Karpas-422 (cell line): ENCODE results near the gene CHL1. TPM values are rescaled to one million over a fixed set of nuclear protein-coding genes. Genes with fewer than 3 reads are reported as not detected.

Experiments
- DNase-seq: peaks from one replicate; pipeline ENCODE4 v3.0.0-alpha.2; 2015
- H2AFZ ChIP-seq: fragments of 200-600 bp; sonication (generic); 2 replicates; pipeline ENCODE4 v1.6.1; 2014; ENCODE audit warnings: antibody characterized with exemption, low read length, mixed read lengths
- H3K27ac ChIP-seq: fragments of 200-600 bp; sonication (generic); 2 replicates; pipeline ENCODE4 v1.5.1; 2014; ENCODE audit warnings: mild to moderate bottlenecking, low read length, moderate library complexity
- H3K27me3 ChIP-seq: fragments of 200-600 bp; sonication (generic); 2 replicates; pipeline ENCODE4 v1.6.1; 2014; ENCODE audit warnings: low read length, mixed read lengths
- H3K36me3 ChIP-seq: fragments of 200-600 bp; sonication (generic); 2 replicates; pipeline ENCODE4 v1.6.1; 2014; ENCODE audit warnings: low read length, mixed read lengths; ENCODE audit not compliant: insufficient read depth
- H3K4me1 ChIP-seq: fragments of 200-600 bp; sonication (generic); 2 replicates; pipeline ENCODE4 v1.6.1; 2014; ENCODE audit warnings: mild to moderate bottlenecking, low read length, mixed read lengths
- H3K4me2 ChIP-seq: fragments of 200-600 bp; sonication (generic); 2 replicates; pipeline ENCODE4 v1.6.1; 2014; ENCODE audit warnings: low read length, low read depth, mild to moderate bottlenecking; ENCODE audit not compliant: poor library complexity, severe bottlenecking
- H3K4me3 ChIP-seq: fragments of 200-600 bp; sonication (generic); 2 replicates; pipeline ENCODE4 v1.5.1; 2014; ENCODE audit warnings: mild to moderate bottlenecking, antibody characterized with exemption, low read length, mixed read lengths
- H3K79me2 ChIP-seq: fragments of 200-600 bp; sonication (generic); 2 replicates; pipeline ENCODE4 v1.6.1; 2014; ENCODE audit warnings: mild to moderate bottlenecking, low read length, mixed read lengths
- H3K9ac ChIP-seq: fragments of 200-600 bp; sonication (generic); 2 replicates; pipeline ENCODE4 v1.6.0; 2014; ENCODE audit warnings: low read length
- H3K9me2 ChIP-seq: fragments of 200-600 bp; sonication (generic), shearing (Covaris generic); replicated peaks from 2 replicates; pipeline ENCODE4 v1.6.0; 2014; ENCODE audit warnings: mild to moderate bottlenecking, low read length, moderate library complexity; ENCODE audit not compliant: insufficient read depth
- H3K9me3 ChIP-seq: fragments of 300-700, 200-600 bp; sonication (generic); 2 replicates; pipeline ENCODE4 v1.6.1; 2014; ENCODE audit warnings: low read length, mixed read lengths
- H4K20me1 ChIP-seq: fragments of 200-600 bp; sonication (generic); 2 replicates; pipeline ENCODE4 v1.6.1; 2014; ENCODE audit warnings: mild to moderate bottlenecking, antibody characterized with exemption, low read length, low read depth; ENCODE audit not compliant: insufficient read depth
- total RNA-seq: library from RNA; depleted of rRNA; stranded (reverse); fragments of >200 nt; shearing (Covaris generic); gene quantifications from 2 replicates; pipeline ENCODE4 v1.2.3, GENCODE V29; 2014; ENCODE audit warnings: low replicate concordance

CHL1 gene
- total RNA-seq, 1 experiment from 2014 or later = 23.3 TPM

DNA sequence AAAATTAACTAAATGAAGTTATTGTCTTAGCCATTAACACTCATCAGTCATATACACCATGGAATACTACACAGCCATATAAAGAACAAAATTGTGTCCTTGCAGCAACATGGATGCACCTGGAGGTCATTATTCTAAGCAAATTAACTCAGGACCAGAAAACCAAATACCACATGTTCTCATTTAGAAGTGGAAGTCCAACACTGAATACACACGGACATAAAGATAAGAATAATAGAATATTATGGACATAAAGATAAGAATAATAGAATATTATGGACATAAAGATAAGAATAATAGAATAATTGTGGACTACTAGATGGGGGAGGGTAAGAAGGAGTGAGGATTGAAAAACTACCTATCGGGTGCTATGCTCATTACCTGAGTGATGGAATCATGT, 122.3 kb downstream of the CHL1 start:
- Histone ChIP-seq H3K4me3 (no peak overlapping the region), H3K79me2 (no peaks in the 10 kb centered on the region), H2AFZ (no peak overlapping the region), H3K4me2 (no peak overlapping the region), H3K27me3 (no peaks in the 10 kb centered on the region), H3K36me3 (no peaks in the 10 kb centered on the region), H3K9ac (no peak overlapping the region), H3K27ac (no peak overlapping the region), H3K9me2 (no peaks in the 10 kb centered on the region), H4K20me1 (no peaks in the 10 kb centered on the region), H3K4me1 (no peaks in the 10 kb centered on the region), H3K9me3 (no peaks in the 10 kb centered on the region)
- DNase-seq = no peak

DNA sequence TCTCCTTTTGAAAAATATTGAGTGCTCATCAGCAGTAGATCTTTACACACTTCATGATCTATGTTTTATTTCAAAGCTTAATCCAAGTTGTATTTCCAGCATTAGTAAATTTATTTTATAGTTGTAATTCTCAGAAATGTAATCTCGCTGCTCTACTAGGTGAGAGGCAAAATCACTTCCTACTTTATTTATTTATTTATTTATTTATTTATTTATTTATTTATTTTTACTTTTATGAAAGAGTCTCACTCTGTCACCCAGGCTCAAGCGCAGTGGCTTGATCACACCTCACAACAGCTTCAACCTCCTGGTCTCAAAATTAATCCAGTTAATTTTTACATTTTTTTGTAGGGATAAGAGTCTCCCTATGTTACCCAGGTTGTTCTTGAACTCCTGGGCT, 127.9 kb downstream of the CHL1 start:
- Histone ChIP-seq H4K20me1 (no peaks in the 10 kb centered on the region), H3K27me3 (no peaks in the 10 kb centered on the region), H3K4me1 (no peaks in the 10 kb centered on the region), H3K9me2 (no peaks in the 10 kb centered on the region), H3K4me3 (no peak overlapping the region), H3K9me3 (no peaks in the 10 kb centered on the region), H3K36me3 (no peaks in the 10 kb centered on the region), H3K79me2 (no peaks in the 10 kb centered on the region), H3K4me2 (no peak overlapping the region), H3K9ac (no peak overlapping the region), H3K27ac (no peak overlapping the region), H2AFZ (peak overlapping the region; percentile 48)
- no peak for DNase-seq

DNA sequence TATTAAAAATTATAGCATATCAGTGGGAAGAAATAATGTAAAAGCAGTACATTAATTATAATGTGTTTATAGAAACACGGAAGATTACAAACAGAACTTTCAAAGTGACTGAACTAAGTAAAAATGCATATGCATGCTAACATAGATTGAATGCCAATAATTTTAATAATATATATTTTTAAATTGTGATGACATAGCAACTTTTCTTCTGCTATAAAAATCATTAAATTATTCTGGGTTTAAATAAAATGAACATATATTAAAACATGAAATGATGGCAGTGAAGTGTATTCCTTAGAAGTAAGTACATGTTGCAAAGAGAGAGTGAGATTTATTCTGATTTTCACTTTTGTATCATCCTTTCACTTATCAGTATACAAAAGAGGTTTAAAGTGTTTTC, 128.9 kb downstream of the CHL1 start:
- Histone ChIP-seq H3K27me3 (no peaks in the 10 kb centered on the region), H3K4me1 (no peaks in the 10 kb centered on the region), H3K4me2 (no peak overlapping the region), H3K9me3 (no peaks in the 10 kb centered on the region), H3K36me3 (no peaks in the 10 kb centered on the region), H3K9me2 (no peaks in the 10 kb centered on the region), H3K79me2 (no peaks in the 10 kb centered on the region), H3K9ac (no peak overlapping the region), H3K27ac (no peak overlapping the region), H2AFZ (peak overlapping the region; percentile 2; the same call in 1 of the 2 replicates), H4K20me1 (no peaks in the 10 kb centered on the region), H3K4me3 (no peak overlapping the region)
- no peak for DNase-seq

DNA sequence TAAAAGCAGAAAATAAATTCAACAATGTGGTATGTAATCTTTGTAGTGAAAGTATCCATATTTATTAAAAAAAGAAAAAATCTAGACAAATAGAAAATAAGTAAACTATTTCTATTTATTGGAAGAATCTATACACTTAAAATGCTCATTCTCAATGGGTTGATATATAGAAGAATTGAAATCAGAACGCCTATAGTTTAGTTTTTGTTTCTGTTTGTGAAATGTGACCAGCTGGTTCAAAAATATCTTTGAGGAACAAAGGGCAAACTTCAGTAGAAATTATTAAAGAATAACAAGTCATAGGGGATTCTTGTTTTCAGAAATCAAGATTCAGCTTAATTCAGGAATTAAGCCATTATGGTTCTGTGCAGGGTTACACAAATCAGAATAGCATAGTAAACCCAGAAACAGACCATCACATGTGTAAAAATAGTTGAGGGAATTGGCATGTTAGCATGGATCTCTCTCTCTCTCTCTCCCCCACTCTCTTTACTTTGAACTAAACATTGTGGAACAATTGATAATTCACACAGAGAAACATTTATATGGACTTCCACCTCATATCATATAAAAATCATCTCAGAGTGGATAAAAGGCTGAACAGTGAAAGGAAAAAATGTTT, 134.0 kb downstream of the CHL1 start:
- no peaks in the 10 kb centered on the region for H3K9me3 ChIP-seq
- H3K27me3 ChIP-seq = no peaks in the 10 kb centered on the region
- H3K4me1 ChIP-seq = no peaks in the 10 kb centered on the region
- peak overlapping the region; percentile 58; the same call in 1 of the 2 replicates for H2AFZ ChIP-seq
- H3K9ac ChIP-seq = no peak overlapping the region
- H3K36me3 ChIP-seq = no peaks in the 10 kb centered on the region
- no peaks in the 10 kb centered on the region for H3K9me2 ChIP-seq
- H3K4me3 ChIP-seq = no peak overlapping the region
- H3K27ac ChIP-seq = no peak overlapping the region
- no peaks in the 10 kb centered on the region for H3K79me2 ChIP-seq
- H3K4me2 ChIP-seq = no peak overlapping the region
- no peaks in the 10 kb centered on the region for H4K20me1 ChIP-seq
- DNase-seq = no peak

DNA sequence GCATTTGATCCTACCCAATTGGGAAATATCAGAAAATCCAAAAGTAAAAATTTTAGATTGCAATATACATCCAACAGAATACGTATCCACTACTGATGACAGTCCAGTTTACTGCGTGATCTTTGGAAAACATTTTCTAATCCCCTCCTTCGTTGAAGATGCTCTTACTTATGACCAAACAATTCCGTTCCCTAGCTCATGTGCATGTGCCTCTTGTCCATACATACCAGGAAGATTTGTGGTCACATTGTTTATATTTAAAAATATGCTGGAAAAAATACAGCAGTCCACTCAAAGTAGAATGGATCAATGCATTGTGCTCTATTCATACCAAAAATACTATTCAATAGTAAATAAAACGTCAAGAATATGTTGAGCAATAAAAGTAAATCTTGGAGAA, 135.3 kb downstream of the CHL1 start:
- Histone ChIP-seq H3K9me3 (no peaks in the 10 kb centered on the region), H3K27me3 (no peaks in the 10 kb centered on the region), H3K36me3 (no peaks in the 10 kb centered on the region), H3K4me1 (no peaks in the 10 kb centered on the region), H3K4me2 (no peak overlapping the region), H2AFZ (no peak overlapping the region), H3K9me2 (no peaks in the 10 kb centered on the region), H4K20me1 (no peaks in the 10 kb centered on the region), H3K4me3 (no peak overlapping the region), H3K9ac (no peak overlapping the region), H3K79me2 (no peaks in the 10 kb centered on the region), H3K27ac (no peak overlapping the region)
- no peak for DNase-seq

DNA sequence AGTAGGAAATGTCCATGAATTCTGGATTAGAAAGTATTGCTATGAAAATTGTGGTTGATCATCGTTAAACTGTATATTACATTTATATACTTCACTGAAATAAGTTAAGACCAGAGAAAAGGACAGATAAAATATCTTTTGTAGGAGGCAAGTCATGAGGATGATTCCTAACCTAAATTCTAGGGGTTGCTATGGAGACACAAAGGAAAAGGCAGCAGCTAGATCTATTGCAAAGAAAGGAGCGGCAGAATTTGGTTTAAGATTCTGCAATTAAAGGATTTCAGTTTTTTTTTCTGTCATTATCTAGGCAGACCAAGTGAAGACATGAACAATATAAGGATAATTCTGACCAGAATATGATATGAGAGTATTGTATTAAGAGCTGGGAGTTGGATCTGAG, 136.1 kb downstream of the CHL1 start:
- H3K9me3 ChIP-seq = no peaks in the 10 kb centered on the region
- no peak for DNase-seq
- no peaks in the 10 kb centered on the region for H3K27me3 ChIP-seq
- H3K79me2 ChIP-seq = no peaks in the 10 kb centered on the region
- no peak overlapping the region for H3K4me3 ChIP-seq
- H3K9ac ChIP-seq = no peak overlapping the region
- no peak overlapping the region for H3K27ac ChIP-seq
- no peaks in the 10 kb centered on the region for H4K20me1 ChIP-seq
- H2AFZ ChIP-seq = peak overlapping the region; percentile 58
- H3K4me2 ChIP-seq = no peak overlapping the region
- no peaks in the 10 kb centered on the region for H3K4me1 ChIP-seq
- H3K36me3 ChIP-seq = no peaks in the 10 kb centered on the region
- H3K9me2 ChIP-seq = no peaks in the 10 kb centered on the region

DNA sequence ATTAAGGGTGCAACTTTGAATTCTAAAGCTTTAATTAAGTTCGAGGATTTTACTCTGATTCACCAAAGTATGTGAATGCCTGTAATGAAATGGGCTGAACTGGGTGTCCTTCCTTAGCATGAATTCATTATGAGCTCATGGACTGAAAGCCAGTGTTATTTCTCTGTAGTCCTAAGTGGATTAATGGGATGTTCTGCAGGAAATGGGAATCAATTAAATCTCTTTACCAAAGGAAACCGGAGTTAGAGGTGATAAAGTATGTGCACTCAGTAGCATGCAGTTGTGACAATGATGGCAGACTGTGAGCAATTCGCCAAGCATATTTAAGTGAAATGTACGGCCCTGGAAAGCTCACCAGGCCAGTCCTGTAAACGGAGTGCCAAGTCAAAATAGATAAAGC, 138.7 kb downstream of the CHL1 start:
- H2AFZ ChIP-seq = no peak overlapping the region
- no peaks in the 10 kb centered on the region for H3K79me2 ChIP-seq
- no peak overlapping the region for H3K9ac ChIP-seq
- no peak for DNase-seq
- no peaks in the 10 kb centered on the region for H3K9me2 ChIP-seq
- no peaks in the 10 kb centered on the region for H4K20me1 ChIP-seq
- no peaks in the 10 kb centered on the region for H3K4me1 ChIP-seq
- H3K4me3 ChIP-seq = no peak overlapping the region
- H3K27ac ChIP-seq = no peak overlapping the region
- H3K36me3 ChIP-seq = no peaks in the 10 kb centered on the region
- no peak overlapping the region for H3K4me2 ChIP-seq
- no peaks in the 10 kb centered on the region for H3K9me3 ChIP-seq
- no peaks in the 10 kb centered on the region for H3K27me3 ChIP-seq

DNA sequence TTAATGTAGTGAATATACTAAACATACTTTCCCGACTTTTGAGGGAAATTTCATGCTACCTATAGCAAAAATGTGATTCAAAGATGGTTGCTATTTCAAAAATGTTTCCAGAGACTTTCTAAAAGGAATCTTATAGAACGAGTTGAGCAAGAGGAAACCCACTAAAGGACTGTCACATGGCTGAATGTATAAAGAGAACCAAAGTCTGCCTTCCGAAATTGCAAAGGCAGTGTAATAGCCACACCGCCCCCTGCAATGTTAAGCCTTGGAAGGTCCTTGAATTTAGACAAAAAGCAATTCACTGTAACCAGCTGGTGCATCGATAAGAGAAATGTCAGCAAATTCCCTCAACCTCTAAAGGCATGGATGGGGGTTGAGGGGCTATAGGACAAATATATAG, 142.8 kb downstream of the CHL1 start:
- no peaks in the 10 kb centered on the region for H3K36me3 ChIP-seq
- H3K4me1 ChIP-seq = no peaks in the 10 kb centered on the region
- H3K79me2 ChIP-seq = no peaks in the 10 kb centered on the region
- no peak overlapping the region for H2AFZ ChIP-seq
- no peak overlapping the region for H3K9ac ChIP-seq
- no peak for DNase-seq
- no peaks in the 10 kb centered on the region for H3K27me3 ChIP-seq
- no peak overlapping the region for H3K4me2 ChIP-seq
- 0 out of 2 replicates have a peak, but pooled peaks cover 2% of the 10 kb centered on the region for H3K9me2 ChIP-seq
- no peaks in the 10 kb centered on the region for H4K20me1 ChIP-seq
- no peaks in the 10 kb centered on the region for H3K9me3 ChIP-seq
- H3K4me3 ChIP-seq = no peak overlapping the region
- no peak overlapping the region for H3K27ac ChIP-seq
